ENCODE results near the gene PERCC1. TPM values are rescaled to one million over a fixed set of nuclear protein-coding genes. Genes with fewer than 3 reads are reported as not detected.

Gene PERCC1
- total RNA-seq, 4 donors from 2014 or later: not detected

DNA sequence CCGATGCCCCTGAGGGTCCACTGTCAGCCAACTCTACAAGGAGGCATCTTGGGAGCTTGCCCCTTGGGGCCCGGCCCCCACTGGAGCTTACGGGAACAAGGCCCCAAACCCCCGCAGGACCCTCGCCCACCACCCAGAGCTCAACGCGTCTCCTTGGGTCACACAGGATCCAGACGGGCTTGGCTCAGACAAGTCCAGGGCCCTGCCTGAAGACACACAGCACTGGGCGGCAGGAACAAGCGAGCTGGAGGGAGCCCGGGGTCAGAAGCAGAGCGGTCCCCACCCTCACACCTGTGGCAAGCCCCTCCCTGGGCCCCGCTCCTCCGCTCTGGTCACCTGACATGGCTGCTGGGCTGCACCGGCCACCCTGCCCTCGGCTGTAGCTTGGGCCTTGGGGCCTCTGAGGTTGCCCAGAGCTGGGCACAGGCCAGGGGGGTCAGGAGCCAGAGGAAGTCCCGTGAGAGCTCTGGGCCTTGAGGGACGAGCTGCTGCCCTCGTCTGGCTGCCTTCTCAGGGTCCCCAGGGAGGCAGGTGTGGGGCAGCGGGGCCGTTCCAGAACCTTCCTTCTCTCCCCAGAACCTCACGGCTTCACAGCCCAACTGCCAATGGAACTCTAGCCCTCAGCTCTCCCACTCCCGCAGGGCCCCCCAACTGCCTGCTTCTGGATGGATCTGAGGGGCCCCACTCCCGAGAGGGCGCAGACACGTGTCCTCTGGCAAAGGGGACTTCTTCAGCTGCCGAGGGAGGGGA lies 13.3 kb downstream of the PERCC1 start, which contains the start of gene CCDC154:
TSS of gene CCDC154 (minus strand) at position 577 of the 750 bp plus-strand sequence. CDS start at position 343, 234 bp downstream.
- WGBS, 2 donors: 76 to 78% methylated on average over 25 to 27 of the region's 27 CpGs
- DNase-seq (ENCODE audit: low spot score in 2 of 2): no peak
- no peak within 1 kb of the TSS for H3K4me3 ChIP-seq (ENCODE audit: low read depth, poor library complexity, severe bottlenecking)
- no peak for TF ChIP-seq POLR2A (IDR thresholded peaks at IDR 0.05)
- intact Hi-C loops (cut with DNase I; ENCODE audit: low total_unique reads): no loop called here

DNA sequence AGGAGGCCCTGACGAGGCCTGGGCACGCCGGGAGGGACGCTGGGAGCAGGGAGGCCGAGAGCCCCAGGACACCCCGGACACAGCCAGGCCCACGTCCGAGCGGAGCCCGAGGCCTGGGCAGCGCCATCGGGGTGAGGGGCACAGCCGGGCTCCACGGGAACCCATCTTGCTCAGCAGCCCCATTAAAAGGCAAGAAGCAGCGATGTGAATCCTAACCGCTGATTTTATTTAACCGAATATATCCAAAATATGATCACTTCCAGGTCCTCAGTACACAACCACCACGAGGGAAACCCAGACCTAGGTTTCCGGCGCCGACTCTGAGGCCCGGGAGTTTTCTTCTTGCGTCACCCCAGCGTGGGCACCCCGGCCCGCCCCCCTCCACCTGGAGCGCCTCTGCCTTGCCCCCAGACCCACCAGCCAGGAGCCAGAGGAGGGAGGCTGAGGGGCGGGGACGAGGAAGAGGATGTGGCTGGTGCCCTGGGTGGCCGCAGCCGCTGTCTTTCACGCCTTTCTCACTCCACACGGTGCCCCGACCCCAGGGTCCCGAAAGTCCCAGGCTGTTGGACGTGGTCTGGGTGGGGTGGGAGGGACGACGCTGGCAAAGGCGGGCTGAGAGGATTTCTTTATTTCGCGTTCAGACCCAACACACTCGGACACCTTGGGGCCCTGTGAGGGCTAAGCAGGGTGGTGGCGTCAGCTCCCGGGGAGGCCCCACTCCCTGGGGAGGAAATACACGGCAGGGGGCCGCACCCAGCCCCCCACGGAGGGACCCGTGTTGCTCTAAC lies 14.0 kb downstream of the PERCC1 start:
- 84 to 89% methylated on average over 43 to 47 of the region's 48 CpGs for WGBS, 2 donors
- intact Hi-C loops (cut with DNase I; ENCODE audit: low total_unique reads): no loop called here
- DNase-seq (ENCODE audit: low spot score in 2 of 2): no peak
- no peak overlapping the region for H3K4me3 ChIP-seq (ENCODE audit: low read depth, poor library complexity, severe bottlenecking)
- TF ChIP-seq, protein P1, sequence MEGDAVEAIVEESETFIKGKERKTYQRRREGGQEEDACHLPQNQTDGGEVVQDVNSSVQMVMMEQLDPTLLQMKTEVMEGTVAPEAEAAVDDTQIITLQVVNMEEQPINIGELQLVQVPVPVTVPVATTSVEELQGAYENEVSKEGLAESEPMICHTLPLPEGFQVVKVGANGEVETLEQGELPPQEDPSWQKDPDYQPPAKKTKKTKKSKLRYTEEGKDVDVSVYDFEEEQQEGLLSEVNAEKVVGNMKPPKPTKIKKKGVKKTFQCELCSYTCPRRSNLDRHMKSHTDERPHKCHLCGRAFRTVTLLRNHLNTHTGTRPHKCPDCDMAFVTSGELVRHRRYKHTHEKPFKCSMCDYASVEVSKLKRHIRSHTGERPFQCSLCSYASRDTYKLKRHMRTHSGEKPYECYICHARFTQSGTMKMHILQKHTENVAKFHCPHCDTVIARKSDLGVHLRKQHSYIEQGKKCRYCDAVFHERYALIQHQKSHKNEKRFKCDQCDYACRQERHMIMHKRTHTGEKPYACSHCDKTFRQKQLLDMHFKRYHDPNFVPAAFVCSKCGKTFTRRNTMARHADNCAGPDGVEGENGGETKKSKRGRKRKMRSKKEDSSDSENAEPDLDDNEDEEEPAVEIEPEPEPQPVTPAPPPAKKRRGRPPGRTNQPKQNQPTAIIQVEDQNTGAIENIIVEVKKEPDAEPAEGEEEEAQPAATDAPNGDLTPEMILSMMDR (IDR thresholded peaks at IDR 0.05): no peak
- no peak for TF ChIP-seq POLR2A (IDR thresholded peaks at IDR 0.05)

DNA sequence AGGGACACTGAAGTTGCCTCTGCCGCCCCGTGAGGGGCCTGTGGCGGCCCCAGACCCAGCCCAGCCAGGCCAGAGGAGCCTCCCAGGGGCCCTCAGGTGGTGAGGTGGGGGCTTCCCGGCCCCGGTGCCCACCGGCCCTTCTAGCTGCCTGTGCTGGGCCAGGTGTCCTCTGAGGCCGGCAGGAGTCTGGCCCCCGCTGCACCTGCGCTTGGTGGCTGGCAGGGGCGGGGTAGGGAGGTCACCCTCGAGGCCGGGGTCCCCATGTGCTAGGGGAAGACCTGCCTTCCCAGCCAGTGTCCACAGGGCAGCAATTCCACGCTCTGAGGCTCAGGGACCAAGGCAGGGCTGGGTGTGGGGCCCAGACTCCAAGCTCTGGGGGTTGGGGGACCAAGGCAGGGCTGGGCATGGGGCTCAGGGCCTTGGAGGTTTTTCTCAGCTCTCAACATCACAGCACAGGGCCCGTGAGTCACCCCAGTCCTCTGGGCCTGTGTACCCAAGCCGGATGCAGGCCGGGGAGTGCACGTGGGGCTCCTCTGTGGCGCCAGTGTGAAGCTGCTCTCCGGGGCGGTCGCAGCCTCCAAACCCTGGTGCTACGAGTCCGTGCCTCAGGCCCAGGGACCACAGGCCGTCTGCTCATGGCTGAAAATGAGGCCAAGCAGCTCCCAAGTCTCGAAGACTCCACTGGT lies 14.8 kb downstream of the PERCC1 start:
- TF ChIP-seq, protein P1 (IDR thresholded peaks at IDR 0.05): no peak
- H3K4me3 ChIP-seq (ENCODE audit: low read depth, poor library complexity, severe bottlenecking): no peak overlapping the region
- no peak for DNase-seq (ENCODE audit: low spot score in 2 of 2)
- intact Hi-C loops (cut with DNase I; ENCODE audit: low total_unique reads): no loop called here
- 88 to 91% methylated on average over 12 to 20 of the region's 25 CpGs for WGBS, 2 donors

DNA sequence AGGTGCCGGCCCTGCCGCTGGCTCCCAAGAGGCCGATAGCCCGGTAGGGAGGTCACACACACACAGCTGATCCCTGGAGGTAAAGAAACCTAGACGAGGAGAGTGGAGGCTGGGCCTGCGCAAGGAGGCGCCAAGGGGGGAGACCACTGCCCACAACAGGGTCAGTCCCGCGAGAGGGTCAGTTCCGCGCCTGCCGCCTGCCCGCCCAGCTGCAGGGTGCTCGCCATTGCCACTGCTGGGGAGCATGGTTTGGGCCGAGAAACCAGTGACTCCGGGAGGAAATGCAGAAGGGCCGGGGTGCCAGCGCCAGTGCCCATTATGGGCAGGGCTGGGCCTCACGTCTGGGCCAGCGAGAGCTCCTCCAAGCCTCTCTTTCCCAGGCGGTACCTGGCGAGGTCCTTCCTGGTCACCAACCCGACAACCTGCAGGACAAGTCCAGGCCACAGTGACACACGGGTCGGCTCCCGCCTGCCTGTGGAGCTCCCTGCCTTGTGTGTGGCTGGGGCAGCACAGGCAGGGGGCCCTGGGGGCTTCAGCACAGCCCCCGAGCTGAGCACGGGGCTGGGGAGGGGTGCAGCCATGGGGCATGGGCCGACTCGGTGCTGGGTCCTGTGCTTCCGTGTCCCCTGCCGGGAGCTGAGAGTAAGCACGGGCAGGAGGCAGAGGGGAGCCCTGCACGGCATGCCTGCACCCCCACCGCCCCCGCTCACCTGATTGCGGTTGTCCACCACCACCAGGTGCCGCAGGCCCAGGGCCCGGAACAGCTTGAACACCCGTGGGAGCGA lies 15.6 kb downstream of the PERCC1 start:
- no peak for DNase-seq (ENCODE audit: low spot score in 2 of 2)
- intact Hi-C loops (cut with DNase I; ENCODE audit: low total_unique reads): no loop called here
- TF ChIP-seq, protein P1 (IDR thresholded peaks at IDR 0.05): no peak
- TF ChIP-seq POLR2A (IDR thresholded peaks at IDR 0.05): no peak
- H3K4me3 ChIP-seq (ENCODE audit: low read depth, poor library complexity, severe bottlenecking): no peak overlapping the region
- WGBS, 2 donors: 89 to 91% methylated on average over 30 to 35 of the region's 41 CpGs

DNA sequence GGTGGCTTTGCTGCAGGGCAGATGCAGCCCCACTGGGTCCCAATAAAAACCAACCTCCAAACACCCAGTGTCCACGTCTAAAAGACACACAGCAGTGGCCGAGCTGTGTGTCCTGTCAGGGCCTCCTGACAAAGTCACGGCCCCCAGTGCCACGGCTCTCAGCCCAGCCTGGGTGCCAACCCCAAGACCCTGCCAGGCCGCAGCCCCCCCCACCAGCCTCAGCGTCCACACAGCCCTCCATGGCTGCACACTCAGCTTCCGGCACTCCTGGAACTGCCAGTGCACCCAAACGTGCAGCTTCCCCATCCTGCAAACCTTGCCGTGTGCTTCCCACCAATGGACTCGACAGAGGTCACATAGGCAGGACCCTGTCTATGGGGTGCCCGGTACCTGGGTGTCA lies 17.1 kb downstream of the PERCC1 start:
- no peak for DNase-seq (ENCODE audit: low spot score in 2 of 2)
- no peak overlapping the region for H3K4me3 ChIP-seq (ENCODE audit: low read depth, poor library complexity, severe bottlenecking)
- 90 to 91% methylated on average over 9 to 11 of the region's 11 CpGs for WGBS, 2 donors
- intact Hi-C loops (cut with DNase I; ENCODE audit: low total_unique reads): no loop called here
- no peak for TF ChIP-seq POLR2A (IDR thresholded peaks at IDR 0.05)
- TF ChIP-seq, protein P1 (IDR thresholded peaks at IDR 0.05): no peak

All from lower leg skin (tissue), 4 donors.